ENCODE results near the gene ICAM2.
A peak's percentile ranks its signal among the peaks of the same experiment; 100 is the strongest.

The ICAM2 gene

GRCh38 chr17:63974594-63975192, 45.7 kb downstream of the ICAM2 start:
- no peak for DNase-seq (ENCODE audit: low spot score)

GRCh38 chr17:63973930-63974593, 46.4 kb downstream of the ICAM2 start:
- DNase-seq (ENCODE audit: low spot score): no peak

DNA sequence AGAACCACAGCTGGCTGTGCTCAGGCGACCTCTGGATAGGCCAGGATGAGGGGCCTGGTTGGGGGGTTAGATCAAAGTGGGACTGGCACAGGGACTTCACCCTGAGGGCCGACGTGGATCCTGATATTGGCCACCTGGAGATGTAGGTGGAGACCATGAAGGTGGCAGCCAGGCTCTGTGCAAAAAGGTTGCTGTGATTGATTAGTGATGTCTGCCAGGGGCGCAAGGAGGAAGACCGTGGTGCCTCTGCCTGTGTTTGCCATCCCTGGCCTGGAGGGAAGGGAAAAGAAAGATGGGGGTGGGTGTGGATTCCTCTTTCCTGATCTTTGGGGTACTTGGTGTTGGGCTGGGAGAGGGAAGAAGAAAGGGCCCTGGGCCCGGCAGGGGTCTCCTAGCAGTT, 47.2 kb downstream of the ICAM2 start:
- DNase-seq (ENCODE audit: low spot score): no peak

DNA sequence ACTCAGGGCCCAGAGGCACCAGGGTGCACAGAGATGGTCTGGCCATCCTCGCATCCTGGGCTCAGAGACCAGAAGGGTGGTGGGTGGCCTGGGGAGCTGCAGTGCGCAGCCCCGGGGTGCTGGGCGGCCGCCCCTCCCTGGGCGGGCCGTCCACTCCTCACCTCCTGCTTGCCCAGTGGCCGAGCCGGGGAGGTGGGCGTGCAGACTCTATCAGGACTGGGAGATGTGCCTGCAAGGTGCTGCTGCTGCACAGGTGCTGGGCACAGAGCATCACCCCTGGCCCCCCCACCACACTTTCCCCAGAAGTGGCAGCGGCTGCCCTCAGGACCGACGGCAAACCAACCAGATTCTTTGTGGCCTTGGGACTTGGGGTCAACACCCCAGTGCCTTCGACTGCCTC, 47.6 kb downstream of the ICAM2 start, which contains the start of gene SCN4A:
TSS of gene SCN4A (minus strand) at position 123 of the 400 bp plus-strand sequence. CDS start at position 46, 77 bp downstream.
- no peak for DNase-seq (ENCODE audit: low spot score)

DNA sequence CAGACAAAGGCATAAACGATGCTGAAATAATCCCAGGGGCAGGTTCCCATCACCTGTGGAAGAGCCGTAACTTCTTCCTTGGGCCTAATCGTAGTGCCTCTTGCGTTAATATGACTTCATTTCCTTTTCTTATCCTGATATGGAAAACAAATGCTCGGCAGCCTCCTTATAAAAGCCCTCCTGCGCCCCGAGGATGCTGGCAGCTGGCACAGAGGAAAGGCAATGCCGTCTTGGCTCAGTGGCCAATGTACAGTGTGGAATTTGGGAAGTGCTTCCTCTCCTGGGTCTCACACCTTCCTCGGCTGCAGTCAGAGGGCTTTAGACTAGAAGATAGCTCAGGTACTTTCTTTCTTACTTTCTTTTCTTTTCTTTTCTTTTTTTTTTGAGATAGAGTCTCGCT, 51.2 kb downstream of the ICAM2 start:
- no peak for DNase-seq (ENCODE audit: low spot score)

DNA sequence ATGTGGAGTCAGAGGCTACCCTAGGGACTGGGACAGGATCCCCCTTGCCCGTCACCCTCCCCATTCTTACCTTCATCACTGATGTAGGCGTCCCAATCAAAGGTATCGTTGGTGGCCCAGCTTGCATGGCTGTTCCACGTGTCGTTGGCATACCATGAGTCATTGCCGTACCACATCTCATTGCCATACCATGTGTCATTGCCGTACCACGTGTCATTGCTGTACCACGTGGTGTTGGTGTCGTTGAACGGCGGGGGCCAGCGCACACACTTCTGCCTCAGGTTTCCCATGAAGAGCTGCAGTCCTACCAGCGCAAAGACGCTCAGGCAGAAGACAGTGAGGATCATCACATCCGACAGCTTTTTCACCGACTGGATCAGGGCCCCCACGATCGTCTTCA, 52.5 kb downstream of the ICAM2 start:
- peak; percentile 37 for DNase-seq (ENCODE audit: low spot score)

DNA sequence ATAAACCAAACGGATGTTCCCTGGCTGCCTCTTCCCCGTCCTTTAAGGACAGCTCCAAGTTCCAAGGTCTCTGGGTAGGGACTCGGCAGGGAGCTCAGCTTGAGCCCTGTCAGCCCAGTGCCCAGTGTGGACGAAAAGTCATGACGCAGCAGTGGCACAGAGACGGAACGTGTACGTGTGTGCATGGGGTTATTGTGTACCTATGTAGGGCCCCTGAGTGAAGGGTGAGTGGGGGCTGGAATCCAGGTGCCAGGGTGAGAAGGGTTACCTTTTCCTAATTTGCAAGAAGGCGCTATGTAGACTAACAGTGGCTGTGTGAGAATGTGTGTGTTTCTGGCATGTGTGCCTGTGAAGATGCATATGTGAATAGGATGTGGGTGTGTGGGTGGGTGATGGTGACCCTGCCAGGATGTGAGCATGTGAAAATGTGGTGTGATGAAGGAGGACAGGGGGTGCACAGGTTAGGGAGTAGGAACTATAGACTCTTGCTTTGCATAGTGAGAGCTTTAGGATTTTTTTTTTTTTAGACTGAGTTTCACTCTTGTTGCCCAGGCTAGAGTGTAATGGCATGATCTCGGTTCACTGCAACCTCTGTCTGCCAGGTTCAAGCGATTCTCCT, 53.7 kb downstream of the ICAM2 start:
- peak; percentile 17 for DNase-seq (ENCODE audit: low spot score)

- DNase-seq (ENCODE audit: low spot score): no peak
Measured at GRCh38 chr17:63963123-63963522, 57.3 kb downstream of the ICAM2 start.

- DNase-seq (ENCODE audit: low spot score): no peak
Measured at GRCh38 chr17:63962298-63962744, 58.1 kb downstream of the ICAM2 start.

DNA sequence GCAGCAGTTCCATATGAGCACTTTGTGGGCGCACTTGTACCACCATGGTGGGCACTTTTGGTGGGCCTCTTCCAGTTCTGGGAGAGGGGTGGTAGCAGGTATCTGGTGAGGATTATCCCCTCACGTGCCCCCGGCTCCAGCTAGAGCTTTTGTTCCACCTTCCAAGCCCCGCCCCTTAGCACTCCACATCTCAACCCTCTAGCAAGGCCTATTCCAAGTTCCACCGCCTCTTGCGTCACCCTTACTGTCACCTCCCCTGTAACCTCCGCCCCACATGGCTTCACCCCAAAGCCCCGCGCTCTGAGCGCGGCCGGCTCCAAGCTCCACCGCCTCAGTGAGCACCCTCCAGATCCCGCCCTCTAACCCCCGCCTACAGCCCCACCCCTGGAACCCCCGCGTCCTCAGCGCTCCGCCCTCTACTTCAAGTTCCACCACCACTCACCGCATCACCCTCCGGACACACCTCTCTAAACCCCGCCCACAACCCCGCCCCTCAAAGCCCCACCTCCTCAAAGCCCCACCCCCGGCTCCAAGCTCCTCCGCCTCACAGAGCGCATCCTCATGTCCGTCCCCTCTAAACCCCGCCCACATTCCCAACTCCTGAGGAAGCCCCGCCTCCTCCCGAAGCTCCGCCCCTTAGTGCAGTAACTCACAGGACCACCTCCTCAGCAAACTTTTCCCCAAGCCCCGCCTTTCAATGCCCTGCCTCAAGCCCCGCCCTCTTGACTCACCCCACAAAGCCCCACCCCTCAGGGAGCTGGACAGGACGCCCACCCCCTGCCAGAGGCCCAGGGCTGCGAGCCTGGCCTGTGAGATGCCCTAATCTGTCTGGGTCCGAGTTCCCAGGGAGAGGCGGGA, 58.8 kb downstream of the ICAM2 start:
- DNase-seq (ENCODE audit: low spot score): peak; percentile 54

- no peak for DNase-seq (ENCODE audit: low spot score)
Measured at GRCh38 chr17:63960430-63960829, 60.0 kb downstream of the ICAM2 start.

DNA sequence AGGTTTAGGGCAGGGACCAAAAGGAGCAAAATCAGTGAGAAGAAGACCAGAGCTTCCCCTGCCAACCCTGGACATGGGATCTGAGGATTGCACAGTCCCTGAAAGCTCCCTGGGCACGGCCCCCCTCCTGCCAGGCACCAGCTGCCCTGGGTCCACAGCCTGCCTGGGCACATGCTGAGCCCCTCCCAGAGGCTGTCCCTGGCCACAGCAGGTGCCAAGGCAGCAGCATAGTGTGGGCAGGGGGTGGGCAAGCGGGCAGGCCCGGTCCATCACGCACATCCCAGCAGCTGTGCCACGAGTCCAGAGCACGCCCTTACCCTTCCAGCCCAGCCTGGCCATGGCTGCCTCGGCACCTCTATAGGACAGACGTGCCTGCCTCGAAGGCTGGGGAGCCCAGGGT, 60.4 kb downstream of the ICAM2 start:
- no peak for DNase-seq (ENCODE audit: low spot score)

- DNase-seq (ENCODE audit: low spot score): no peak
Measured at GRCh38 chr17:63956296-63956920, 64.0 kb downstream of the ICAM2 start.

GRCh38 chr17:63955791-63956190, 64.6 kb downstream of the ICAM2 start:
- no peak for DNase-seq (ENCODE audit: low spot score)

DNA sequence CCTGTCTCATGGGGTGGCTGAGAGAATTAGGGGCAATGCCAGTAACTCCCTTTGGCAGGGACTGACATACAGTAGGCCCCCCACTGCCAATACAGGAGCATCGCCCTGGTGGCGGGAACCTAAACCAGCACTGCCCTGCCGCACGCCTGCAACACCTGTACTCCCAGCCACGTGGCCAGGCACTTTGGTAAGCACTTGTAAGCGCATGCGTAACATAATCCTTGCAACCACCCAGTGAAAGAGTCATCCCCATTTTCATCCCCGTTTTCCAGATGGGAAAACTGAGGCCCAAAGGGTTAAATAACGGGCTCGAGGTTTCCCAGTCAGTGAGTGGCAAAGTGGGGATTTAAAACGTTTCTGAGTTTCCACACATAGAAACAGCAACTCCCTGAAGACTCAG, 65.2 kb downstream of the ICAM2 start:
- no peak for DNase-seq (ENCODE audit: low spot score)

DNA sequence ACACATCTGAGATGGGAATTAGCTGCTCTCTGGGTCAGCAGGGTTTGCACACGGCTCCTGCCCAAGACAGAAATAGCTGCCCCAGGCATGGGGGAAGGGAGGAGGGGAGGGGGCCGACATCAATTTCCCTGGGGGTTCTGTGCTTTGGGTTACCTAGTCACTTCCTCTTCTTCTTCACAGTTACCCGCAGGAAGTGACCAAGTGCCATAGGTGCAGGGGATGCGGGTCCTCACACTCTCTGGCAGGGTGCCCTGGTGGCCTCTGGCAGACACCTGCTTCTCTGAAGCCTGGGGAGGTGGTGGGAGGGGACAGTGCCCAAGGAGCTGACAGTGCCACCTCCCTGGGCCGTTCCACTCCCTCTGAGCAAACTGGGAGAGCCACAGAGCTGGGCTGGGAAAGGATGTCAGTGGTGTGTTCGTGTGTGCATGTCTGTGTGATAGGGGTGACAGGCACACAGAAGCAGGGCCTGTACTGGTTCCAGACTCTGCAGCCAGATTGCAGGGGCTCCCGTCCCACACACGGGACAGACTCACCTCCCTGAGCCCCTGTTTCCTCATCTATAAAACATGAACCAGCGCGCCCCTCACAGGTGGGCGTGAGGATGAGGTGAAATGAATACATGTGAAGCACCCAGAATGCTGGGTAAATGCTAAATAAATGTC, 65.9 kb downstream of the ICAM2 start:
- DNase-seq (ENCODE audit: low spot score): no peak

Data from activated CD4-positive, alpha-beta T cell treated with anti-CD3 and anti-CD28 coated beads, Interleukin-2, Interleukin-4, amounts not matched to agents 100 ng/mL and 50 ng/mL, durations not matched to agents 16 hours and 8 hours (primary cell).